GM12892 (cell line): Measurements from ENCODE around the gene ADAT2.

ENCODE experiments used
- POLR2A ChIP-seq: IDR thresholded peaks from 2 replicates; pipeline ENCODE4 v1.6.1; 2011; ENCODE audit warnings: low read depth, low read length, control low read depth
- POLR2AphosphoS5 ChIP-seq: IDR thresholded peaks from 2 replicates; pipeline ENCODE4 v1.6.1; 2011; ENCODE audit warnings: low read depth, low read length, control low read depth
- TAF1 ChIP-seq: IDR thresholded peaks from 2 replicates; pipeline ENCODE4 v1.6.1; 2011; ENCODE audit warnings: low read depth, mild to moderate bottlenecking, control low read depth, low read length, borderline replicate concordance

- no peak for TF ChIP-seq POLR2AphosphoS5
- no peak for TF ChIP-seq POLR2A
- TF ChIP-seq TAF1: no peak
Measured at GRCh38 chr6:143490244-143490643, 39.7 kb upstream of the ADAT2 start.
